Tibial artery (tissue), 4 donors: Measurements from ENCODE around the gene CCNQ.

Source experiments
- DNase-seq, 2 donors: peaks; one replicate each; pipeline ENCODE4 v3.0.0-alpha.2; 2019
- H3K27ac ChIP-seq, 2 donors: fragments of 200-600 bp; sonication (generic) in 1 of 2; 1 replicate in 1 of 2; 2 replicates in 1 of 2; pipeline ENCODE4 v1.5.1; 2018 to 2019; ENCODE audit warnings: mild to moderate bottlenecking in 1 of 2
- H3K27me3 ChIP-seq, 2 donors: fragments of 200-600 bp; sonication (generic) in 1 of 2; one replicate each; pipeline versions ENCODE4 v1.5.1 to v1.6.0; 2016 to 2019
- H3K36me3 ChIP-seq, 3 donors: fragments of 200-600 bp; sonication (generic) in 2 of 3; one replicate each; pipeline ENCODE4 v1.5.1; 2016 to 2019; ENCODE audit warnings: mild to moderate bottlenecking in 2 of 3
- H3K4me1 ChIP-seq, 4 donors: fragments of 200-600 bp; sonication (generic) in 2 of 4; 1 replicate in 3 of 4; 2 replicates in 1 of 4; pipeline ENCODE4 v1.5.1; 2016 to 2019
- H3K4me3 ChIP-seq, 2 donors: fragments of 200-600 bp; sonication (generic) in 1 of 2; 1 replicate in 1 of 2; 2 replicates in 1 of 2; pipeline ENCODE4 v1.5.1; 2018 to 2019; ENCODE audit warnings: mild to moderate bottlenecking in 2 of 2
- H3K9me3 ChIP-seq, 3 donors: fragments of 200-600 bp; sonication (generic) in 1 of 3; one replicate each; pipeline ENCODE4 v1.5.1; 2016 to 2019
- CTCF ChIP-seq, 2 experiments: fragments of 200-600 bp in 1 of 2; fragments of 450-650 bp in 1 of 2; IDR thresholded peaks; one replicate each; pipeline ENCODE4 v1.5.1; 2017 to 2019; ENCODE audit warnings: antibody characterized with exemption in 2 of 2, mild to moderate bottlenecking in 1 of 2, moderate library complexity in 1 of 2
- intact Hi-C: fragments of 100-400 bp; cut with DNase I; formaldehyde crosslinking; loops from one replicate; pipeline ENCODE4 v1.15.0; 2023; ENCODE audit warnings: low total_unique reads

Gene CCNQ

GRCh38 chrX:153644356-153645125, 45.6 kb upstream of the CCNQ start:
- no peaks in the 10 kb centered on the region for H3K36me3 ChIP-seq
- H3K4me1 ChIP-seq: peaks cover 0 to 37% (median 25%) of the 10 kb centered on the region in 4 donors
- intact Hi-C loops: no loop called here
- H3K27me3 ChIP-seq: peaks cover 0 to 80% of the 10 kb centered on the region in 2 donors
- H3K4me3 ChIP-seq: no peak overlapping the region
- no peaks in the 10 kb centered on the region for H3K9me3 ChIP-seq
- no peak for TF ChIP-seq CTCF (IDR thresholded peaks at IDR 0.05)
- DNase-seq: no peak
- no peak overlapping the region for H3K27ac ChIP-seq

- intact Hi-C loops: no loop called here
- TF ChIP-seq CTCF (IDR thresholded peaks at IDR 0.05): no peak
- H3K27me3 ChIP-seq: peaks cover 0 to 72% of the 10 kb centered on the region in 2 donors
- H3K9me3 ChIP-seq: no peaks in the 10 kb centered on the region
- no peaks in the 10 kb centered on the region for H3K36me3 ChIP-seq
- no peak overlapping the region for H3K27ac ChIP-seq
- H3K4me3 ChIP-seq: peak overlapping the region in 1 of 2 donors; percentile 25
- no peak for DNase-seq
- H3K4me1 ChIP-seq: peaks cover 0 to 37% (median 25%) of the 10 kb centered on the region in 4 donors
These were observed 44.8 kb upstream of the CCNQ start for GRCh38 chrX:153643431-153644351.

GRCh38 chrX:153642655-153643430, 43.9 kb upstream of the CCNQ start:
- no peaks in the 10 kb centered on the region for H3K36me3 ChIP-seq
- DNase-seq: no peak
- peaks cover 0 to 63% of the 10 kb centered on the region in 2 donors for H3K27me3 ChIP-seq
- H3K9me3 ChIP-seq: no peaks in the 10 kb centered on the region
- no peak overlapping the region for H3K27ac ChIP-seq
- no peak overlapping the region for H3K4me3 ChIP-seq
- intact Hi-C loops: no loop called here
- TF ChIP-seq CTCF (IDR thresholded peaks at IDR 0.05): no peak
- H3K4me1 ChIP-seq: peaks cover 0 to 36% (median 24%) of the 10 kb centered on the region in 4 donors

GRCh38 chrX:153642051-153642654, 43.2 kb upstream of the CCNQ start:
- no peak for TF ChIP-seq CTCF (IDR thresholded peaks at IDR 0.05)
- DNase-seq: no peak
- Histone ChIP-seq H3K4me1 (peaks cover 0 to 31% (median 20%) of the 10 kb centered on the region in 4 donors), H3K27me3 (peaks cover 0 to 56% of the 10 kb centered on the region in 2 donors), H3K4me3 (peak overlapping the region in 1 of 2 donors; percentile 20), H3K9me3 (no peaks in the 10 kb centered on the region), H3K27ac (no peak overlapping the region), H3K36me3 (no peaks in the 10 kb centered on the region)
- intact Hi-C loops: no loop called here

GRCh38 chrX:153641627-153642026, 42.7 kb upstream of the CCNQ start:
- no peak overlapping the region for H3K27ac ChIP-seq
- no peak overlapping the region for H3K4me3 ChIP-seq
- H3K27me3 ChIP-seq: peaks cover 0 to 51% of the 10 kb centered on the region in 2 donors
- H3K36me3 ChIP-seq: no peaks in the 10 kb centered on the region
- H3K9me3 ChIP-seq: no peaks in the 10 kb centered on the region
- intact Hi-C loops: no loop called here
- H3K4me1 ChIP-seq: peaks cover 0 to 31% (median 16%) of the 10 kb centered on the region in 4 donors
- no peak for DNase-seq
- no peak for TF ChIP-seq CTCF (IDR thresholded peaks at IDR 0.05)
